HL-60/S4 treated with phorbol 12-myristate 13-acetate at 8.2 ng/mL for 4 days and 3 days (cell line): ENCODE results near the gene ELK1.
"Not testable (repeated sequence)": the region's sequence is repeated elsewhere in the genome, so short reads cannot be mapped to it uniquely, and the experiment has no call there.

Source experiments
- in situ Hi-C: fragments of 300-500 bp; cut with MboI; formaldehyde crosslinking; loops from 2 replicates; pipeline ENCODE4 v1.15.0; 2022; ENCODE audit warnings: low sequenced_read_pairs

The ELK1 gene, protein sequence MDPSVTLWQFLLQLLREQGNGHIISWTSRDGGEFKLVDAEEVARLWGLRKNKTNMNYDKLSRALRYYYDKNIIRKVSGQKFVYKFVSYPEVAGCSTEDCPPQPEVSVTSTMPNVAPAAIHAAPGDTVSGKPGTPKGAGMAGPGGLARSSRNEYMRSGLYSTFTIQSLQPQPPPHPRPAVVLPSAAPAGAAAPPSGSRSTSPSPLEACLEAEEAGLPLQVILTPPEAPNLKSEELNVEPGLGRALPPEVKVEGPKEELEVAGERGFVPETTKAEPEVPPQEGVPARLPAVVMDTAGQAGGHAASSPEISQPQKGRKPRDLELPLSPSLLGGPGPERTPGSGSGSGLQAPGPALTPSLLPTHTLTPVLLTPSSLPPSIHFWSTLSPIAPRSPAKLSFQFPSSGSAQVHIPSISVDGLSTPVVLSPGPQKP

DNA sequence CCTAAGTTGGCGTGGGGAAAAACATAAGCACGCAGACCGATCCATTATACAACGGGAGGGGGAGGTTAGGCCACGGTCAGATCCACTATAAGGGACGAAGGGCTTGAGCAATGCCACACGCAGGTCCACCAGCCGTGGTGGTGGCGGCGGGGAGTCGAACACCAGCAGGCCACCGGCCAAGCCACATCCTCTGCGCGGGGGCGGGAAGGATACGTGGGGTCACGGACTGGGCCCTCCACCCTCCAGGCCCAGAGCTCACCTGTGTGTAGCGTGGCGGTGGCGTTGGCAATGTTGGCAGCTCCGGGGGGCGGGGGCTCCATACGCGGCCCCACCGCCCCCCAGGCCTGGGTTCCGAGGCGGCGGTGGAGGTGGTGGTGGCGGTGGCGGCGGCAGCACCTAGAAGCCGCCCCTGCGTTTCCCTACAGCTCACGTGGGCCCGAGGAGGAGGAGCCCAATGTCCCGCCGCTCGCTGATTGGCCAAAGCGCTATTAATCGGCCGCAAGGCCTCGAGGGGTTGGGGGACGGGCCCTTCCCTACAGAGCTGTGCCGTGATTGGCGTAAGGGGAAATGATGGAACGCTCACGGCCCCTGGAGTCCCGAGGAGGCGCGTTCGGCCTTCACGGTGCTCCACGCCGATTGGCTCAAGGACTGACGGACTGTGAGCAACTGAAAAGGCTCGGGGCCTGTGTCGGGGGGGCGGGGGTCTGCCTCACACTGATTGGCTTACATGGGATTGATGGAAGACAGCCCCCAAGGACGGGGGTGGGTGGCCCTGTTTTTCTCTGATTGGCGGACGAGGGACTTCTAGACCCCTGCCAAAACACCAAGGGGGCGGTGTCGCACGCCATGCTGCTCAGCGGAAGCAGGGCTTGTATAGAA, at the start of gene ELK1:
ELK1 (minus strand) TSS at position 400 of the 879 bp plus-strand sequence. CDS start 9,122 bp downstream, outside the sequence.
- in situ Hi-C loops = no loop called here

DNA sequence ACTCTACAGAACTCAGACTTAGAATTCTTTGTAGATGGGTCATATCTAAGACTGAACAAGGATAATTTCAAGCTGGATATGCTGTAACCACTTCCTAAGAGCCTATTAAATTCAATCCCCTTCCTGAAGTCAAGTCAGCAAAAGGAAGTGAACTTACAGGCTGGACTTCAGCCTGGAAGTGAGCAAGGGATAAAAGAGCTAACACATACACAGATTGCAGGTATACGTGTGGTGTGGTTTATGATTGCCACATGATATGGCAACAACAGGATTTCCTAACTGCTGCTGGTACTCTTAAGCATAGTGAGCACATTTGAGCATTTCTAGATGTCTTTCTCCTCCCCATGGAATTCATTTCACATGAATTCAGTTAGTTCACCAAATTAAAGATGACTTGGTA, 46.8 kb upstream of the ELK1 start:
- in situ Hi-C loops = no loop called here

DNA sequence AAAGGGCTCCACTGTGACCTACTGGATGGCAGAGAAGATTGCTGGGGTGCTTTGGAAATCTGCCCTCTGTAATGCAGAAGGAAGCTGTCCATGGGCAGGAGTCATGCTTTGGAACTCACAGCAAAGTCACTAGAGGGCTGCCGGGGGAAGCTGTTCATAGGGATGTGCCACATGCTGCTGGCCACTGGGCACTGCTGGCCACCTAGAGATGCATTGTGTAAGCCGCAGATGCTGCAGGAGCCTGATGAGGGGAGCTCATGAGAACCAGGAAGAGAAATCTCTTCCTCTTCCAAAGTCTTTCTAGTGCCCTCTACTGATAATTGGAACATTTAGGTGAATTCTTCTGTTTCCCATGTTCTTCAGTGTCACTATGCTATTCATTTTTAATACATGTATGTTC, 39.8 kb upstream of the ELK1 start:
- in situ Hi-C loops = no loop called here

DNA sequence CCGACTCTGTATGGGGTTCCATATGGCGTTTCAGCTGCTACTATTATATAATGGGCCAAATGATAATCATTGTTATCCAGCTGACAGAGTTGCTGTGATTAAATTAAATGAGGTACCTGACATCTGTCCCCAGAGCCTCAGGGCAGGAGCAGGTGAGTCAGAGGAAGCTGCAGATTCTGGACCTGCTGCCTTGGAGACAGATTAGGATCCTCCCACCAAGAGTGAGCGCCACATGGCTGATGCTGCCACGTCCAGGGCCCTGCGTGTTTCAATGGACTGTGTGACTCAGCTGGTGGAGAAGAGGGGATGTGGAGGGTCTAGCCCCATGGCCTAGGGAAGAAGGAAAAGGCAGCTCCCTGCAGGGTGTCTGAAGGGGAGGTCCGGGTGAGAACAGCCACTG, 36.9 kb upstream of the ELK1 start:
- in situ Hi-C loops = no loop called here

DNA sequence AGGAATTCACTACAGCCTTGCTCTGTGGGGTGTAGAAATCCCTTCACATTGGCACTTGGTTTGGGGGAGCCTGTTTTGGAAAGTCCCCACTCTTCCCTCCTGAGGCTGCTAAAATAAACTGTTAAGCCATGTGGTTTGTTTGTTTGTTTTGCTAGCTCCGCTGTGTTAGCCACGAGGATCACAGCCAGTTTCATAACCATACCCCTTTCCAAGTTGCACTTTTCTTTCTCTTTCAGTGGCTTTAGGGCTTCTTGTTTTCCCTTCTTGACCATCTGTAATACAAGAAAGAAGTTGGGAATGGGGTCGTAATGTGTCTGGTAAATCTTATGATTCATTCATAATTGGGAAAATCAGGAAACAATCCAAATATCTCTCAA, 33.5 kb upstream of the ELK1 start:
- in situ Hi-C loops = no loop called here

DNA sequence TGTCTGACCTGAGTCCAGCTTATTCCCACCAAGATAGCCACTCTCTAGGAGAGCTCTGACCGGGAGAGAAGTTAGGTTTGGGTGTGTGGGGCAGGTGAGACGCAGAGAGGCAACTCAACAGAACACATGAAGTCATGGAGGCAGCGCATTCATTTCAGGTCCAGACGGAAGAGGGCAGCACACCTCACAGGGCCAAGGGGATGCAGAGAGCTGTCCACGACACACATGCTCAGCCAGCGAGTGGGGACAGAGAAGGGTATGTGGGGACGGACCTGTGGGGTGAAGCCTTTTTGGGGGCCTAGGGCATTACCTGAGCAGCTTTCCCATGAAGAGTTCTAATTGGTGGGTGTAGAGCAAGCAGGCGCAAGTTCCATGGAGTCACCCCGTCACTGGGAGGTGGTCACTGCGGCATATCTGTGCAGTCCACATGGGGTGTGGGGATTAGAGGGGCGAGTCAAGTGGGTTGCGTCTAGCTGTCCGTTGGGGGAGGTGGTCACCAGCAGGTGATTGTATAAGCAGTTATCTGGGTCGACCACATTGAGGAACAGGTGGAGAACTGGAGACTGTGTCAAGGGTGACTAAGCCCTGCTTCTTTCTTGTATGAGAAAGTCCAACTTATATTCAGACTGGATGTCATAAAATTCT, 32.9 kb upstream of the ELK1 start:
- in situ Hi-C loops = no loop called here

DNA sequence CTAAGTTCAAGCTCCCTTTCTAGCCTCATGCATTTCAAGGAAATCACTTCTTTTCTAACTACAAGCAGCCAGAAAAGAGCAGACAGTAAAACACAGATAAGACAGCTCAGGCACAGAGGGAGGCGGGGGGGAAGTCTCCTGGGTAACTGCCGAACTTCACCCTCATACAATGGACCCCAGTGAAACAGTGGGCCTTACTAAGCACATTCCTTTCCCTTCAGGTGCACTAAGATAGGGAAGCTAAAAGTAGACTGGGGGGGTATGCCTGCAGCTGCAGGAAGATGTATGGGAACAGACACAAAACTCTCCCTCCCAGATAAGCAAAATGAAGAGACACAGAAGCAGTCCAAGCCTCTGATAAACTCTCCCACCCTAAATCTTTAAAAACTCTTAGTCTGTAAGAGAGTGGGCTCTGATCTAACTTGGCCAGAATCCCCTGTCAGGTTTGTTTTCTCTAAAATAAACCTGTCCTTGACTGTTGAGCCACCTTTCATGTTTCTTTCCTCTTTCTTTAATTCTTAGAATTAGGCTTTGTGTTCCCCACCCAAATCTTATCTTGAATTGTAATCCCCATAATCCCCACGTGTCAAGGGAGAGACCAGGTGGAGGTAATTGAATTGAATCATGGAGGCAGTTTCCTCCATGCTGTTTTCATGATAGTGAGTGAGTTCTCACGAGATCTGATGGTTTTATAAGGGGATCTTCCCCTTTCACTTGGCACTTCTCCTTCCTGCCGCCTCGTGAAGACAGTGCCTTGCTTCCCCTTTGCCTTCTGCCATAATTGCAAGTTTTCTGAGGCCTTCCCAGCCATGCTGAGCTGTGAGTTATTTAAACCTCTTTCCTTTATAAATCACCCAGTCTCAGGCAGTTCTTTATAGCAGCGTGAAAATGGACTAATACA, 25.8 kb upstream of the ELK1 start:
- in situ Hi-C loops = not testable (repeated sequence)

DNA sequence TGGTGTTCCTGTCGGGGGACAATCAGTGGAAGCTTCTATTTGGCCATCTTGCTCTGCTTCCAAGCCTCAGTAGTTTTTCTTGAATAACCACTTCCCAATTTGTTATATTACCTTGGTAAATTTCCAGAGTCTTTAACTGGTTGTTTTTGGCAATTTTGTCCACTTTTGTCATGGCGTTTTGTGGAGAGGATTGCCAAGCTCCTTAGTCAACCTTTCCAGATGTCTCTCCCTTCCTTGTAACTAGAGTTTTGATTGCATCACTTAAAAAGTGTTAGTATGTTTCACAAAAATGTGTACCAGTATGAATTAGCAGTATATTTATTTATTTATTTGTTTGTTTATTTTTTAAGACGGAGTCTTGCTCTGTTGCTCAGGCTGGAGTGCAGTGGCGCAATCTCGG, 24.4 kb upstream of the ELK1 start:
- in situ Hi-C loops = no loop called here

DNA sequence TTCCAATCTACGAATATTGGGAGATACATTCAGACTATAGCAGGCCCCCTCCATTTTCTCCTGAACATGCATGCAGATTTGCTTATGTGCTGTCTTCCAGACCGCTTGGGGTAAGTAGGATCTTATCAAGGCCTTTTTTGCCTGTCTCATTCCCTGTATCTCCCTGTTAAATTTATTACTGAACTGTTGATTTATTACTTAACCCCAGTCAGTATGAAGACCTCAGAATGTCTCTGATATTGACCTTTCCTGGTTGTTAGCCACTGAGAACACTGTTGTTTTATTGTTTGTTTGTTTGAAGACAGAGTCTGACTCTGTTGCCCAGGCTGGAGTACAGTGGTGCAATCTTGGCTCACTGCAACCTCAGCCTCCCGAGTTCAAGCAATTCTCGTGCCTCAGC, 15.4 kb upstream of the ELK1 start:
- in situ Hi-C loops = not testable (repeated sequence)

DNA sequence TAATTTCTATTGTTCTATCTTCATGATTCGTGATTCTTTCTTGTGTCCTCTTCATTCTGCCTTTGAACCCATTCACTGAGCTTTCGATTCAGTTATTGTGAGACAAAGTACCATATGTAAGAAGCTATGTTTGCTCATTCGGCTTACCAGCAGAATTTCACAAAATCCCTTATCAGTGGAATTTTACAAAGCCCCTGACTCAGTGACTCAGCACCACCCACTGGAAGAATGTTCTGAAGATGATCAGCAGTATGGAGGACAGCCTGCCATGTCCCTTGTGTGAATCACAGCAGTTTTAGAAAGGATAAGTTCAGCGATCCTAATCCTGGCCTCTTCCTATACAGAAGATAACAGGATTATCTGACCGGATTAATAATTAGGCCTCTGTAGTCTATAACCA, 14.4 kb upstream of the ELK1 start:
- in situ Hi-C loops = no loop called here

DNA sequence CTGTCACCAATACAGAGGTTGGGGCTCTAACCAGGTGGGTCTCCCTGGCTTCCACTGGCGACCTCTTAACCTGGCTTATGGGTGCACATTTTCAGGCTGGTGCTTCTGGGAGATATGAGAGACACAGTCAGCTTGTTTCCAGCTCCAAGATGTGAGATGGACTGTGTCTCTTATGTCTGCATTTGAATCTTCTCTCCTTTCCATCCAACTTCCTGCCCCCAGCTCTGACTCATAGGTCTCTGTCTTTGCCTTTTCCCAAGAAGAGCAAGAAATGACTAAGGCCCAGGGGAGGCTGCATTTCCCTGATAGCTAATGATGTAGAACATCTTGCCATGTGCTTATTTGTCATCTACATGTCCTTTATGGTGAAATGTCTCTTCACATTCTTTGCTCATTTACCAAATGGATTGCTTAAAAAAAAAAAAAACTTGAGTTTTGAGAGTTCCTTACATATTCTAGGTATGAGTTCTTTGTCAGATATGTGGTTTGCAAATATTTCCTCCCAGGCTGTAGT, 11.8 kb upstream of the ELK1 start:
- in situ Hi-C loops = no loop called here

DNA sequence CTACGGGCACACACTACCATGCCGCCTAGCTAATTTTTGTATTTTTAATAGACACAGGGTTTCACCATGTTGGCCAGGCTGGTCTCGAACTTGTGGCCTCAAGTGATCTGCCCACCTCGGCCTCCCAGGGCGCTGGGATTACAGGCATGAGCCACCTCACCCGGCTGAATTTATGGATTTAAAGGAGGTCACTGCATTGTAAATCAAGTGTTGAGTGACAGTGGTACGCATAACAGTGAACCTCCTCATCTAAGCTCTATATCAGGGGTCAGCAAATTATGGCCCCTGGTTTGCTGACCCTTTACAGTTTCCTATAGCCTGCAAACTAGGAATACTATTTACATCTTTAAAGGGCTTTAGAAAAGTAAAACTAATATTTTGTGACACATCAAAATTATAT, 11.2 kb upstream of the ELK1 start:
- in situ Hi-C loops = no loop called here

DNA sequence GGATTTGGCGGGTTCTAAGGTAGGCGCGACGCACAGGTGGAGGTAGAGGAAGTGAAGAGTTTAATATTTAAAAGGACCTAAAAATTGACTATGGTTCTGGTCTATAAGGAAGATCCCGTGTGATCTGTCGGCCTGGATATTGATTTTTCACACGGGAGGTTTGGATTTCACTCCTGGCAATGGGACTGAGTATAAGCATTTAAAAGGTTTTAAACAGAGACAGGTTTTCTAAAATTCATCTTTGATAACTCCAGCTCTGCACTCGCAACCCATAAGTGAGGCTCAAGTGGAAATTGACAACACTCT, 9.0 kb upstream of the ELK1 start:
- in situ Hi-C loops = no loop called here

DNA sequence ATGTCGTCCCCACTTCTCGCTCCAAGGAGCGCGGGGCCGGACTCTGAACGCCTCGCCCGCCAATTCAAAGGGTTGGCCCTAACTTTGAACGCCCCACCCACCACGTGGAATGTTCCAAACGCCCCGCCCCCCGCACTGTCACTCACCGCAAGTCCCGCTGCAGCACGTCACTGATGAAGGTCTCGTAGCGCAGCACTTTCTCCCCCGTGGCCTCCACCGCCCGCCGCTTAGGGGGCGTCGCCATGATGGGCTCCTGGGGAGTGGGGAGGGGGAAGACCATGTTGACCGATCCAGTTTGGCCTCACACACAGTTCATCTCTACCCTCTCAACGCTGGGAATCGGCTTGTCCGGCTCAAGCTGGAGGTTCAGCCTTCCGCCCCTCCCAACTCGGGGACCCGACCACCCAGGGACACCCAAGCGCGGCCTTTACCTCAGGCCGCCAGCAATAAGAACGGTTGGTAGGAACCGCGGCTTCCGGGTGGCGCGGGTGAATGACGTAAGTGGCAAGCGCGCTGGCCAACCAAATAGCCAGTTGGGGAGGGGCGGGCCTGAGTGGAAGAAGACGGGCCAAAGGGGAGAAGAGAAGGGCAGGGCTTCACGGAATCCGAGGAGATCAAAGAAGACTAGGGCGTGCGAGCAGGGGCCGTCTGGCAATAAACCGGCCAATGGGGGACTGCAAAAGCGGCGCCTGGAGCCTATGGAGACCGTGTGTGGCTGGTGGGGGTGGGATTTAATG, 8.5 kb upstream of the ELK1 start, which contains the start of gene UXT:
UXT (minus strand) TSS at position 497 of the 737 bp plus-strand sequence; CDS start at position 244, 253 bp downstream.
- in situ Hi-C loops = no loop called here

DNA sequence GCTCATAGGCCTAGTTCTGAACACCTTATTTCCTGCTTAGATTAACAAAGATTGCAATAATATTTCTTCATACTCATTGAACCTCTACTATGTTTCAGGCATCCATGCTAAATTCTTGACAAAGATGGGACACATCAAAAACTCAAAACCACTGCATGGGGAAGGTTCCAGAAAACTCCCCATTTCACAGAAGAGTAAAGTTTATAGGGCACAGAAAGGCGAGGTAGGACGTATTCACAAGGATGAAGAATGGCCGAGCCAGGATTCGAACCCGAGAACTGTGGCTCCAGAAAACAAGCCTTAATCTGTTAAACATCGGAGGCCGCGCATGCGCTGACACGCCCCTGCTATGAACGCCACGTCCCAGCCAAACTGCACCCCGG, 7.9 kb upstream of the ELK1 start:
- in situ Hi-C loops = no loop called here

DNA sequence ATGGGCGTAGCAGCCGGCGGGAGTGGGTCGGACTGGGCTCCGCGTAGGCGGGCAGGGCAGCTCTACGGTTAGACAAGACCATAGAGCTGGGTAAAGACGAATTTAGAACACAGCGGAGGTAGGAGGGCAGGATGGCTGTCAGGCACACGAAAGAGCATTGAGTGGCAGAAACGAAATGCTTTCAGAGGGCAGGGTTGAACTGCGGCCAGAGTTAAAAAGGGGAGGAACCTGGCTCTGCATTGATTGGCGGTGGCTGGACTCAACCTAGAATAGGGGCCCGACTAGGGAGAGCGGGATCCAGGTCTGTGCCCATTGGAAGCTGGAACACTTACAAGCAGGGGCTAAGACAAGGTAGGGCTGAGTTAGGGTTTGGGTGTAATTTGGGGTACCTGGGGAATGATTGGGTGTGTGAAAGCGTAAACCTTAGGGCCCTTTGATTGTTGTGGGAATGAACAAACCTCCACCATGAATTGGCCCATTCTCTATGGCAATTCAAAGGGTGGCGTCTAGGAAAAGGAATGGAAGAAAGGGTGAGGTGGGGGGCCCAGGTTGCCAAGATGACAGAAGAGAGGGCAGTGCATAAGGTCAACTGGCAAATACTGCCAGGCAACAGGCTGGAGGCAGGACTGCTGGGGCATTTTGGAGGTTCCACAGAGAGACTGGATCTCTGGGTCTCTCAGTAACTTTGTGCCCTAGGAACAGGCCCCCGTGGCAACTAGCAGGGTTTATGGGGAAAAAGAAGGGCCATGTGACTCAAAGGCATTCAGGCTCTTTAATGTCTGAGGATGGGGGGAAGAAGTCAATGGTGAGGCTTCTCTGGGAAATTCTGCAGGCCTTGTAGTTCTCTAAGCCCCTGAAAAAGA, 911 bp upstream of the ELK1 start:
- in situ Hi-C loops = no loop called here

DNA sequence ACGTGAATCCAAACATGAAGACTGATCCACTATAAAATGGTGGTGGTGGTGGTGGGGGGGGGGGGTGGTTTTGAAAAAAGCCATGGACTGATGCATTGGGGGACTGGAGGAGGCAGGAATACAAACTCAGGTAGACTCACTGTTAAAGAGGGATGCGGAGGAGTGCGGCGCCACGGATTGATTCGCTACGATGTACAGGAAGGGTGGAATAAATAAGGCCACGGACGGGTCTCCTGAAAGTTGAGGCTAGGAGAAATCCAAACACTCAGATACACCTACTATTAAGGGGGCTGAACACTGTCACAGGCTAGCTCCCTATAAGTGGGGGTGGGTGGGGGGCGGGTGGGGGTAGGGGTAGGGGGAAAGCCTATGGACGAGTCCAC, 591 bp downstream of the ELK1 start:
- in situ Hi-C loops = no loop called here

DNA sequence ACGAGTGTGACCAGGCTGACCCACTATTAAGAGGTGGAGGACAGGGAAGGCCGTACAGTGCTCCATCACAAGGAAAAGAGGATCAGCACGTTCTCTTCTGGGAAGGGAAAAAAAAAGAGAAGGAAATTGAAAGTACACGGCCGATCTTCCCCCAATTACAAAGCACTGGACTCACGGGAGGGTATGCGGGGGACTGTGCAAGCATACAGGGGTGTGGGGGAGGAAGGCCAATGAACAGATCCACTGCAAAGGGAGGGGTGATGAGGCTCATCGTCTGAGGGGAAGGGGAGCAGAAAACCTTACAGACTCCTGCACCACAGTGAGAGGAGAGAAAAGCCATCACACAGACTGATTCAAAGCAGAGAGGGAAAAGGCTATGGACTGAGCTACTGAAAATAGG, 1.1 kb downstream of the ELK1 start:
- in situ Hi-C loops = no loop called here

DNA sequence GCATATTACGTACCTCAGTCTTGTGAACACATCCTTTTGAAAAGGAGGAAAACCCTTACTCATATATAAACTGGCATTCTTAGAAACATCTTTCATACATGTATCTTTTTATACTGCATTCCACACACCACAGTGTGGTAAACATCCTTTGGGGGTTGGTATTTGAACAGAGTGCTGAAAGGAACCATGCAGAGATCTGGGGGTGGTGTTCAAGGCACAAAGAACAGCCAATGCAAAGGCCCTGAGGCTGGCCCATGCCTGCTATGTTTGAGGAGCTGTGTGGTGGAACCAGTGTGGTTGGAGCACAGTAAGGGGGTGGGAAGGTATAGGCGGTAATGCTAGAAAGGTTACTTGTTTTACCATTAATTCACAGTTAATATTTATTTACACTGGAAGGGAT, 2.0 kb downstream of the ELK1 start:
- in situ Hi-C loops = no loop called here
